Stimulated activated CD4-positive, alpha-beta T cell treated with anti-CD3 and anti-CD28 coated beads, Interleukin-15, amount 100 ng/mL, for 24 hours (primary cell): ENCODE results near the gene E4F1.

ENCODE experiments used
- DNase-seq: peaks from one replicate; pipeline ENCODE4 v3.0.0-alpha.2; 2020

E4F1 gene

GRCh38 chr16:2277466-2278271, 54.3 kb downstream of the E4F1 start:
- no peak for DNase-seq

DNA sequence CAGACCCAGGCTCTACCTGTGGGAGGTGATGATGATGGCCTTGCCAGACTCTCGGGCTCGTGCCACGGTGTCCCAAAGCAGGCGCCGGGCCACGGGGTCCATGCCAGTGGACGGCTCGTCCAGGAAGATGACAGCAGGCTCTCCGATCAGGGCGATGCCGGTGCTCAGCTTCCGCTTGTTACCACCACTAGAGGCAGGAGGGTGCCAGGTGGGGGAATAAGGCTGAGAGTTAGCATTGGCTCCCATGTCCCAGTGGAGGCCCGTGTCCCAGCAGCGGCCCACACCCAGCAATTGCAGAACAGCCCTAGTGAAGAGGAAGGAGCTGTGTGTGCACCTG, 54.8 kb downstream of the E4F1 start:
- no peak for DNase-seq

DNA sequence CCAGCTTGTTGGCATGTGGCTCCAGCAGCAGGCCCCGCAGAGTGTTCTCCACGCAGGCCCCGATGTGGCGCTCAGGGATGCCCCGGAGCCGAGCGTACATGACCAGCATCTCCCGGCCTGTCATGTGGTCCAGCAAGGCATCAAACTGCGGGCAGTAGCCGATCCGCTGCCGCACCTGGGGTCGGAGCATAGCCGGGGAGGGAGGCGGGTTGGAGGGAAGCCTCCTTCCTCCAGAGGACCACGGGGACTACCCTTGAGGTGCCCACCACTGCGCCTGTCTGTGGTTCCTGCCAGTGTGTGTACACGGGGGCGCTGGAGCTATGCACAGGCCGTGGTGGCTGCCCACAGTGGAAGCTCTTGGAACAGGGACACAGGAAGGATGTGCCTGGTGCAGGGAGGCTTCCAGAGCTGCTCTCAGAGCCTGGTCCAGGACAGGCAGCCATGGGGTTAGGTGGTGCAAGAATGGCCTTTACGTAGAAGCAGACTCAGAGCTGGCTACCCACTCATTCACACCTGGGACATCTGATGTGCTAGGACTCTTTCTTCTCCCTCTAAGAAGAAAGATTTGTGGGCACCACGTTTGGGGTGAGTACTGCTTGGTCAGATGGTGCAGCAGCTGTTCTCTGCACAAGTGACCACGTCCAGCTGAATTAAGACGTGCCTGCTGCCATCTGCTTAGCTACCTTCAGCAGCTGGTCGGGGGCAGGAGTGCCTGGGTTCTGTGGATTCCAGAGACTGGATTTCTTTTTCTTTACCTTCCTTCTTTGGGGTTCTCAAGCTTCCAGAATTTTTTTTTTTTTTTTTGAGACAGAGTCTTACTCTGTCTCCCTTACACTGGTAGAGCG, 55.8 kb downstream of the E4F1 start:
- no peak for DNase-seq

DNA sequence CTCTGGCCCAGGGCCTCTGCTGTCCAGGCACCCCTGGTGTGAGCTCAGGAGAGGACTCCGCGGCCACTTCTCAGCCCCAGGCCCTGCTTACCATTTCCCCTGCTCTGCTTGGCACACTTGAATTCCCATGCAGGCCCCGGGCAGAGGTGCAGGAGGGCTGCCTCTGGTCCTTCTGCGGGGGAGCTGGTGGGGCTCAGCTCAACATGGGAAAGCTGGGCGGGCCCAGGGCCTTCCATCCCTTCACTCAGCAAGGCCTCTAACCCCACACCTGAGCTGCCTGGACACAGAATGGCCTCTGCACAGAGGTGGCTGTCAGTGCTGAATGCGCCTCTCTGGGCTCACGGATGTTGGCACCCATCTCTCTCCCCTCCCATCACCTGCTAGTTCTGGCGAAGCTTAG, 57.1 kb downstream of the E4F1 start:
- DNase-seq: no peak

GRCh38 chr16:2280981-2281542, 57.7 kb downstream of the E4F1 start:
- no peak for DNase-seq

DNA sequence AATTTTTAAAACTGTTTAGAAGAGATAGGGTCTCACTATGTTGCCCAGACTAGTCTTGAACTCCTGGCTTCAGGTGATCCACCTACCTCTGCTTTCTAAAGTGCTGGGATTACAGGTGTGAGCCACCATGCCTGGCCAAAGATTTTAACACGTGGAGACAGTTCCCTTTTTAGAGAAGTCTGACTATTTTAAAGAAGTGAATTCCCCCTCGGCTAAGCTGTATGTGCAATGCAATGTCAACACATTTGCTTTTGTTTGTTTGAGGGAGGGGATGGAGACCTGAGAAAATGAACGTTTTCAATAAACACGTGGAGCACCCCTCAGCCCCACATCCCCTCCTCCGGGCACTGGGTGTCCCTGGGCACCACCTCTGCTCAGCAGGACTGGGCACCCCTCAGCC, 58.9 kb downstream of the E4F1 start:
- DNase-seq: no peak

DNA sequence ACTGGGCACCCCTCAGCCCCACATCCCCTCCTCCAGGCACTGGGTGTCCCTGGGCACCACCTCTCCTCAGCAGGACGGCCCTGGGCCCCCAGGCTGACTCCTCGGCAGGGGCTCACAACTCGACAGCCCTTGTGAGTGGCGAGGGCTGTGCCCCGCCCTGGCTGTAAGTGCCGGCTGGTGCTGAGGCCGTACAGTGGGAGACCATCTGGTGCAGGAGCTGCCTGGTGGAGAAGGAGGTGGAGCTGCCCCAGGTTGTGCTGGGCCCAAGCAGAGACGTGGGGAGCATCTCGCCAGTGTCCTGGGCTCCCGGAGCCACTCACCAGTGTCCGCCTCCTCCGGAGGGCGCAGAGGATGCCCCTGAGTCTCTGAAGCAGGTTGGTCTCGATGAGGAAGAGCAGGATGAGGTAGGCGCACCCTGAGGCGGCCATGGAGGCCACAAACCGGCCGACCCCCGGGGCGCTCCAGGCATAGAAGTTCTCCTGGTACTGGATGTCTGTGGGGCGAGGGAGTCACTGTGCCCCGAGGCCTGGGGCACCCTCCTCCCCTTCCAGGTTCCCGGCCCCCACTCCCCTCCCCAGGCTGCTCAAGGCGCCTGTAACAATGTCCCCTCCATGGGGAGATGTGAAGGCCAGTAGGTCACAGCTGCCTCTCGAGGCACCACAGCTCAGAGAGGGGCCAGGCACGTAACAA, 59.6 kb downstream of the E4F1 start:
- no peak for DNase-seq

GRCh38 chr16:2284001-2284770, 60.8 kb downstream of the E4F1 start:
- no peak for DNase-seq

- DNase-seq: no peak
Measured at GRCh38 chr16:2284797-2285576, 61.6 kb downstream of the E4F1 start.
